Naive thymus-derived CD4-positive, alpha-beta T cell (primary cell): ENCODE results near the gene XRCC1. TPM values are rescaled to one million over a fixed set of nuclear protein-coding genes. Genes with fewer than 3 reads are reported as not detected.

Experiments used
- ATAC-seq: fragments of 150-1000 bp; cut with Tn5 transposase; 2 replicates; pipeline ENCODE4 v1.10.0; 2021; ENCODE audit warnings: mild to moderate bottlenecking, moderate library complexity
- CTCF ChIA-PET: fragments of 350-600 bp; sonication (Branson Sonifier 250); formaldehyde crosslinking; loops from one replicate; lab custom pipeline; 2021; ENCODE audit warnings: antibody characterized with exemption; lab: Charles Lee
- POLR2A ChIA-PET: fragments of 350-600 bp; sonication (Branson Sonifier 250); formaldehyde crosslinking; loops from one replicate; lab custom pipeline; 2021; ENCODE audit warnings: antibody characterized with exemption, inconsistent platforms; lab: Charles Lee
- DNase-seq, 9 donors: peaks; one replicate each; pipeline versions ENCODE4 v3.0.0 to v3.0.0-alpha.2; 2020 to 2022; ENCODE audit warnings: mixed read lengths in 1 of 9
- H3K27ac ChIP-seq: one replicate; pipeline ENCODE4 v1.7.0; 2013; ENCODE audit warnings: mild to moderate bottlenecking, low read depth, low read length, moderate library complexity
- H3K27me3 ChIP-seq, 2 donors: one replicate each; pipeline ENCODE4 v1.7.0; 2013; ENCODE audit warnings: low read length in 2 of 2, mild to moderate bottlenecking in 2 of 2, moderate library complexity in 2 of 2; ENCODE audit not compliant: control insufficient read depth in 2 of 2, insufficient read depth in 2 of 2
- H3K36me3 ChIP-seq, 3 experiments: 1 replicate in 2 of 3; 2 replicates in 1 of 3; pipeline ENCODE4 v1.7.0; 2013; ENCODE audit warnings: low read length in 3 of 3, mild to moderate bottlenecking in 3 of 3, moderate library complexity in 1 of 3; ENCODE audit not compliant: insufficient read depth in 3 of 3, control insufficient read depth in 2 of 3
- H3K4me1 ChIP-seq, 2 donors: one replicate each; pipeline ENCODE4 v1.7.0; 2013; ENCODE audit warnings: low read length in 2 of 2, mild to moderate bottlenecking in 2 of 2, moderate library complexity in 1 of 2; ENCODE audit not compliant: control insufficient read depth in 2 of 2, insufficient read depth in 2 of 2
- H3K4me3 ChIP-seq: 2 replicates; pipeline ENCODE4 v1.7.0; 2013; ENCODE audit warnings: mild to moderate bottlenecking, low read length
- H3K9me3 ChIP-seq, 3 experiments: 1 replicate in 2 of 3; 2 replicates in 1 of 3; pipeline ENCODE4 v1.7.0; 2013; ENCODE audit warnings: low read length in 3 of 3; ENCODE audit not compliant: control insufficient read depth in 2 of 3
- H3K27ac Mint-ChIP-seq, 9 donors: one replicate each; pipeline ENCODE4 v1.8.0; 2020 to 2022; ENCODE audit warnings: mixed read lengths in 9 of 9, mild to moderate bottlenecking in 8 of 9, moderate library complexity in 5 of 9, inconsistent platforms in 2 of 9
- H3K27me3 Mint-ChIP-seq, 5 donors: one replicate each; pipeline ENCODE4 v1.8.0; 2021 to 2022; ENCODE audit warnings: mixed read lengths in 5 of 5, mild to moderate bottlenecking in 1 of 5
- H3K36me3 Mint-ChIP-seq, 5 donors: one replicate each; pipeline ENCODE4 v1.8.0; 2020 to 2022; ENCODE audit warnings: mixed read lengths in 5 of 5, mild to moderate bottlenecking in 3 of 5, inconsistent platforms in 1 of 5
- H3K4me1 Mint-ChIP-seq, 7 donors: one replicate each; pipeline ENCODE4 v1.8.0; 2020 to 2022; ENCODE audit warnings: mixed read lengths in 7 of 7, mild to moderate bottlenecking in 3 of 7, inconsistent platforms in 1 of 7
- H3K4me3 Mint-ChIP-seq, 10 donors: one replicate each; pipeline ENCODE4 v1.8.0; 2020 to 2022; ENCODE audit warnings: mild to moderate bottlenecking in 10 of 10, mixed read lengths in 10 of 10, moderate library complexity in 6 of 10, inconsistent platforms in 2 of 10
- H3K9me3 Mint-ChIP-seq, 11 donors: one replicate each; pipeline ENCODE4 v1.8.0; 2020 to 2022; ENCODE audit warnings: mixed read lengths in 11 of 11, mild to moderate bottlenecking in 4 of 11, inconsistent platforms in 1 of 11, moderate library complexity in 1 of 11
- intact Hi-C, 2 donors: fragments of 100-400 bp; cut with micrococcal nuclease; formaldehyde crosslinking; loops; one replicate each; pipeline ENCODE4 v1.15.1; 2023
- polyA plus RNA-seq, 2 donors: library from polyadenylated mRNA; unstranded; fragments of 300-500 nt; fragmentation: Illumina TruSeq; gene quantifications; one replicate each; pipeline ENCODE4 v1.2.3, GENCODE V29; 2021
- total RNA-seq, 6 experiments: library from RNA in 5 of 6; stranded (reverse) in 5 of 6; gene quantifications; 1 replicate in 5 of 6; 2 replicates in 1 of 6; pipeline ENCODE4 v1.2.3 and lab custom pipeline; 2021 to 2026

XRCC1 gene
- total and polyA plus RNA-seq, 7 experiments from 2014 or later = 27.2 to 36.1 (median 34.8) TPM

- Histone ChIP-seq H3K27ac (no peak overlapping the region), H3K9me3 (no peaks in the 10 kb centered on the region), H3K4me1 (no peaks in the 10 kb centered on the region), H3K27me3 (no peaks in the 10 kb centered on the region), H3K4me3 (no peak overlapping the region), H3K36me3 (peaks cover 0 to 46% (median 10%) of the 10 kb centered on the region in 3 experiments)
- Mint-ChIP-seq H3K27me3 (no peaks in the 10 kb centered on the region), H3K27ac (peak overlapping the region in 5 of 9 donors; percentile 32 to 77 (median 72)), H3K36me3 (peaks cover 4 to 34% (median 10%) of the 10 kb centered on the region in 5 donors), H3K4me3 (no peak overlapping the region), H3K9me3 (no peaks in the 10 kb centered on the region), H3K4me1 (peaks cover 4 to 53% (median 29%) of the 10 kb centered on the region in 7 donors)
- no peak for DNase-seq
- CTCF ChIA-PET = no interaction called here
- no peak for ATAC-seq
- POLR2A ChIA-PET = no interaction called here
- intact Hi-C loops = no loop called here
Measured at GRCh38 chr19:43612374-43612773, 37.0 kb upstream of the XRCC1 start.

GRCh38 chr19:43611788-43612187 is 36.5 kb upstream of the XRCC1 start, which contains the start of gene SRRM5:
Gene SRRM5, plus strand, starts transcription at chr19:43612088. Its CDS starts 34 bp downstream, at chr19:43612122.
- Mint-ChIP-seq H3K36me3 (peaks cover 4 to 40% (median 10%) of the 10 kb centered on the region in 5 donors), H3K9me3 (no peaks in the 10 kb centered on the region), H3K4me1 (peaks cover 4 to 47% (median 29%) of the 10 kb centered on the region in 7 donors), H3K27me3 (no peaks in the 10 kb centered on the region), H3K4me3 (no peak within 1 kb of the TSS), H3K27ac (peak within 1 kb of the TSS in 8 of 9 donors; percentile 20 to 83 (median 73))
- intact Hi-C loops = no loop called here
- Histone ChIP-seq H3K4me3 (no peak within 1 kb of the TSS), H3K27ac (no peak within 1 kb of the TSS), H3K27me3 (no peaks in the 10 kb centered on the region), H3K9me3 (no peaks in the 10 kb centered on the region), H3K36me3 (peaks cover 0 to 51% (median 14%) of the 10 kb centered on the region in 3 experiments), H3K4me1 (no peaks in the 10 kb centered on the region)
- POLR2A ChIA-PET = no interaction called here
- DNase-seq (no peak), ATAC-seq (no peak)
- CTCF ChIA-PET = interaction anchor here (0.6 kb wide), 1 partner anchor 53 kb away, joined by 3 read pairs; no protein-coding TSS in a partner anchor

DNA sequence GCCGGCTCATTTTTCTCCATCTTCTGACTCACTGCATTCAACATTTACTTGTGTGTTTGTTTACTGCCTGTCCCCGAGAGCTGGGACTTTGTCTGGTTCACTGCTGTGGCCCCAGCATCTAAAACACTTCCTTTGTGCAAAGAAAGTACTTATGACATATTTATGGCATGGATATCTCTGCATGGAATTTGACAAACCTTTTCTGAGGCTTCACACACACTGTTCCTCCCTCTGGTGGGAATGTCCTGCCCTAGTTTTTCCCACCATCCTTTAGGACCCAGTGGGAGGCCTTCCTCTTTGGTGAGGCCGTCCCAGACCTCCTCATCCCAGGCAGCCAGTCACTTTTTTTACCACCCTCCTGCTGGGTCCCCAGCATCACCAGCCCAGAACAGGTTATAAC is 35.2 kb upstream of the XRCC1 start:
- ChIA-PET POLR2A (interaction anchor here (0.6 kb wide), 1 partner anchor 10 kb away, joined by 3 read pairs; no protein-coding TSS in a partner anchor), CTCF (no interaction called here)
- Mint-ChIP-seq H3K9me3 (no peaks in the 10 kb centered on the region), H3K4me1 (peaks cover 4 to 38% (median 24%) of the 10 kb centered on the region in 7 donors), H3K27ac (peak overlapping the region in 6 of 9 donors; percentile 5 to 76 (median 50)), H3K4me3 (no peak overlapping the region), H3K36me3 (peaks cover 4 to 40% (median 10%) of the 10 kb centered on the region in 5 donors), H3K27me3 (no peaks in the 10 kb centered on the region)
- H3K36me3 ChIP-seq = peaks cover 0 to 57% (median 14%) of the 10 kb centered on the region in 3 experiments
- no peaks in the 10 kb centered on the region for H3K27me3 ChIP-seq
- H3K4me3 ChIP-seq = no peak overlapping the region
- H3K27ac ChIP-seq = no peak overlapping the region
- ATAC-seq = no peak
- intact Hi-C loops = no loop called here
- no peaks in the 10 kb centered on the region for H3K9me3 ChIP-seq
- no peaks in the 10 kb centered on the region for H3K4me1 ChIP-seq
- no peak for DNase-seq

DNA sequence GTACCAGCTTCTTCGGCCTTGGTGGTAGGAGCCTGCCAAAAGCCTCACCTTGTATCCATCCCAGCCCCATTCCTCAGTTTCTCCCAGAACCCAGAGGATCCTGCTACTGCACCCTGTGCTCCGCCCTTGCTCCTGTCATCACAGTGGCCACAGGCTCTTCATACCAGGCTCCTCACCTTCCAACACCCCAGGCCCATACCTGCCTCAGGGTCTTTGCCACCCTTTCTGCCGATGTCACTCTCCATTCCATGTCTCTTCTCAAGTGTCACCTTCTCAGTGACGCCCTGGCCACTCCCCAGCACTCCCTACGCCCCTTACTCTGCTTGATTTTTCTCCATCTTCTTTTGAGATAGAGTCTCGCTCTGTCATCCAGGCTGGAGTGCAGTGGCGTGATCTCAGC is 34.5 kb upstream of the XRCC1 start:
- ChIA-PET POLR2A (interaction anchor here (0.6 to 1.0 kb wide), 2 partner anchors 10 kb away, joined by 4 to 5 read pairs; partner anchors contain the start of gene ZNF428), CTCF (interaction anchor here (0.7 kb wide), 1 partner anchor 15 kb away, joined by 3 read pairs; no protein-coding TSS in a partner anchor)
- Mint-ChIP-seq H3K9me3 (no peaks in the 10 kb centered on the region), H3K27ac (peak overlapping the region in 2 of 9 donors; percentile 75 to 76), H3K27me3 (no peaks in the 10 kb centered on the region), H3K4me3 (no peak overlapping the region), H3K4me1 (peaks cover 4 to 35% (median 24%) of the 10 kb centered on the region in 7 donors), H3K36me3 (peaks cover 4 to 40% (median 10%) of the 10 kb centered on the region in 5 donors)
- H3K27ac ChIP-seq = no peak overlapping the region
- no peak overlapping the region for H3K4me3 ChIP-seq
- no peaks in the 10 kb centered on the region for H3K9me3 ChIP-seq
- no peaks in the 10 kb centered on the region for H3K27me3 ChIP-seq
- DNase-seq = no peak
- H3K4me1 ChIP-seq = no peaks in the 10 kb centered on the region
- ATAC-seq = no peak
- intact Hi-C loops = no loop called here
- peaks cover 0 to 57% (median 14%) of the 10 kb centered on the region in 3 experiments for H3K36me3 ChIP-seq

- ChIA-PET CTCF (interaction anchor here (1.5 kb wide), 1 partner anchor 13 kb away, joined by 3 read pairs; no protein-coding TSS in a partner anchor), POLR2A (interaction anchor here (0.8 to 1.0 kb wide), 2 partner anchors 10 to 11 kb away, joined by 3 to 5 read pairs; no protein-coding TSS in a partner anchor)
- Histone ChIP-seq H3K4me3 (no peak overlapping the region), H3K27ac (peak overlapping the region; percentile 31), H3K9me3 (no peaks in the 10 kb centered on the region), H3K4me1 (no peaks in the 10 kb centered on the region), H3K36me3 (peaks cover 0 to 47% (median 19%) of the 10 kb centered on the region in 3 experiments), H3K27me3 (no peaks in the 10 kb centered on the region)
- intact Hi-C loops = no loop called here
- peak overlapping the region in 7 of 9 donors; percentile 29 to 77 (median 70) for H3K27ac Mint-ChIP-seq
- no peaks in the 10 kb centered on the region for H3K27me3 Mint-ChIP-seq
- ATAC-seq = no peak
- H3K4me1 Mint-ChIP-seq = peaks cover 4 to 21% (median 12%) of the 10 kb centered on the region in 7 donors
- no peaks in the 10 kb centered on the region for H3K9me3 Mint-ChIP-seq
- H3K4me3 Mint-ChIP-seq = no peak overlapping the region
- DNase-seq = no peak
- peaks cover under 1 to 32% (median 6%) of the 10 kb centered on the region in 5 donors for H3K36me3 Mint-ChIP-seq
Measured at GRCh38 chr19:43607238-43608205, 32.2 kb upstream of the XRCC1 start.

DNA sequence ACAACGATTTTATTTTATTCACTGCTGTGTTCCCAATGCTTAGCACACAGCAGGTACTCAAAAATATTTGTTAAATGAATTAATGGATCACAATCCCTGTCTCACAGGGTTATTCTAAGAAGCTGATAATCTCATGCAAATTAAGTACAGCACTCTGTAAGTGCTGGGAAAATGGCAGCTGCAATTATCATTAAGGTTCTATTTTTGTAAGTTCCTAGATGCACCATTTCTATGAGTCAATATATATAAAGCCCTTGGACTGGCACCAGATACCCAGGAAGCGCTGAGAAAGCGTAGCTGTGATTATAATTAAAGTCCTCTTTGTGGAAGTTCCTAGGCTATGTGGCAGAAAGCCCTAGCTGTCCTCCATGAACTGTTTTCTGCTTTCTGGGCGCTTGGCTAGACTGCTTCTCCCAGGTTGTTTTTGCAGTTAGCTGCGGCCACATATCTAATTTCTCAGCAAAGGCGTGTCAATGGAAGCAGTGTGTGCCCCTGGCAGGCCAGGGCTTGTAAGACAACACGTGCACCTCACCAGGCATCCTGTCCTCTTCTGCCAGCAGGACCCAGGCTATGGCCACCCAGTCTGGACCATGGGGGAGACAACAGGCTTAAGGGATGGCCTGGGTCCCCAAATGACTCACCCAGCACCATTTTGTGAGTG is 31.4 kb upstream of the XRCC1 start:
- intact Hi-C loops = no loop called here
- no peaks in the 10 kb centered on the region for H3K9me3 Mint-ChIP-seq
- ChIA-PET POLR2A (interaction anchor here (0.8 to 1.0 kb wide), 2 partner anchors 9 to 12 kb away, joined by 3 to 5 read pairs; no protein-coding TSS in a partner anchor), CTCF (interaction anchor here (1.5 kb wide), 1 partner anchor 13 kb away, joined by 3 read pairs; no protein-coding TSS in a partner anchor)
- H3K4me1 ChIP-seq = no peaks in the 10 kb centered on the region
- H3K27me3 Mint-ChIP-seq = no peaks in the 10 kb centered on the region
- no peak overlapping the region for H3K4me3 Mint-ChIP-seq
- H3K36me3 ChIP-seq = peaks cover 0 to 46% (median 15%) of the 10 kb centered on the region in 3 experiments
- ATAC-seq (no peak), DNase-seq (no peak)
- peaks cover 0 to 24% (median 2%) of the 10 kb centered on the region in 5 donors for H3K36me3 Mint-ChIP-seq
- H3K4me1 Mint-ChIP-seq = peaks cover 0 to 16% (median 8%) of the 10 kb centered on the region in 7 donors
- no peaks in the 10 kb centered on the region for H3K9me3 ChIP-seq
- H3K27me3 ChIP-seq = no peaks in the 10 kb centered on the region
- peak overlapping the region in 6 of 9 donors; percentile 26 to 72 (median 30) for H3K27ac Mint-ChIP-seq
- peak overlapping the region; percentile 17 for H3K27ac ChIP-seq
- H3K4me3 ChIP-seq = no peak overlapping the region
